ENCODE data around the gene CHMP2A.

CHMP2A gene

GRCh38 chr19:58538257-58539168, 16.4 kb downstream of the CHMP2A start:
- DNase-seq (ENCODE audit: low read depth), result no peak

- no peak for DNase-seq (ENCODE audit: low read depth)
Measured at GRCh38 chr19:58536852-58537798, 17.8 kb downstream of the CHMP2A start.

GRCh38 chr19:58535857-58536256, 19.0 kb downstream of the CHMP2A start:
- no peak for DNase-seq (ENCODE audit: low read depth)

GRCh38 chr19:58531034-58531840, 23.7 kb downstream of the CHMP2A start:
- DNase-seq (ENCODE audit: low read depth), result no peak

GRCh38 chr19:58529405-58529804, 25.5 kb downstream of the CHMP2A start:
- DNase-seq (ENCODE audit: low read depth), result no peak

GRCh38 chr19:58522709-58523108, 32.2 kb downstream of the CHMP2A start:
- DNase-seq (ENCODE audit: low read depth), result no peak

- no peak for DNase-seq (ENCODE audit: low read depth)
Measured at GRCh38 chr19:58521651-58522050, 33.3 kb downstream of the CHMP2A start.

GRCh38 chr19:58520257-58520599, 34.7 kb downstream of the CHMP2A start:
- no peak for DNase-seq (ENCODE audit: low read depth)

GRCh38 chr19:58519355-58520256, 35.3 kb downstream of the CHMP2A start, which contains the start of gene ZBTB45:
ZBTB45 (minus strand) TSS chr19:58519810; CDS start chr19:58517673, 2,137 bp downstream.
- peak; percentile 97 for DNase-seq (ENCODE audit: low read depth)

GRCh38 chr19:58519087-58519354, 35.9 kb downstream of the CHMP2A start:
- peak; percentile 77 for DNase-seq (ENCODE audit: low read depth)

- no peak for DNase-seq (ENCODE audit: low read depth)
Measured at GRCh38 chr19:58518256-58519086, 36.4 kb downstream of the CHMP2A start.

GRCh38 chr19:58516964-58517833, 37.7 kb downstream of the CHMP2A start:
- DNase-seq (ENCODE audit: low read depth), result no peak

GRCh38 chr19:58516246-58516836, 38.6 kb downstream of the CHMP2A start:
- no peak for DNase-seq (ENCODE audit: low read depth)

GRCh38 chr19:58515259-58515658, 39.6 kb downstream of the CHMP2A start:
- DNase-seq (ENCODE audit: low read depth), result no peak

GRCh38 chr19:58514564-58515022, 40.3 kb downstream of the CHMP2A start:
- DNase-seq (ENCODE audit: low read depth), result no peak

- peak; percentile 91 for DNase-seq (ENCODE audit: low read depth)
Measured at GRCh38 chr19:58513694-58514563, 41.0 kb downstream of the CHMP2A start.

- no peak for DNase-seq (ENCODE audit: low read depth)
Measured at GRCh38 chr19:58513213-58513693, 41.7 kb downstream of the CHMP2A start.

Data from iris pigment epithelial cell (primary cell).